OCI-LY3 (cell line): Measurements from ENCODE around the gene CARM1.

Experiments used
- EZH2phosphoT487 ChIP-seq: fragments of 200-600 bp; shearing (Covaris generic); IDR thresholded peaks from 2 replicates; pipeline ENCODE4 v1.6.1; 2018; ENCODE audit warnings: antibody characterized with exemption, mixed run types, low read depth
- TF ChIP-seq, protein P1 (sequence below): fragments of 200-600, 300-600 bp; sonication (generic); IDR thresholded peaks from 2 replicates; pipeline ENCODE4 v1.5.1; 2014; ENCODE audit warnings: antibody characterized with exemption, low read length, low read depth

- TF ChIP-seq, protein P1, sequence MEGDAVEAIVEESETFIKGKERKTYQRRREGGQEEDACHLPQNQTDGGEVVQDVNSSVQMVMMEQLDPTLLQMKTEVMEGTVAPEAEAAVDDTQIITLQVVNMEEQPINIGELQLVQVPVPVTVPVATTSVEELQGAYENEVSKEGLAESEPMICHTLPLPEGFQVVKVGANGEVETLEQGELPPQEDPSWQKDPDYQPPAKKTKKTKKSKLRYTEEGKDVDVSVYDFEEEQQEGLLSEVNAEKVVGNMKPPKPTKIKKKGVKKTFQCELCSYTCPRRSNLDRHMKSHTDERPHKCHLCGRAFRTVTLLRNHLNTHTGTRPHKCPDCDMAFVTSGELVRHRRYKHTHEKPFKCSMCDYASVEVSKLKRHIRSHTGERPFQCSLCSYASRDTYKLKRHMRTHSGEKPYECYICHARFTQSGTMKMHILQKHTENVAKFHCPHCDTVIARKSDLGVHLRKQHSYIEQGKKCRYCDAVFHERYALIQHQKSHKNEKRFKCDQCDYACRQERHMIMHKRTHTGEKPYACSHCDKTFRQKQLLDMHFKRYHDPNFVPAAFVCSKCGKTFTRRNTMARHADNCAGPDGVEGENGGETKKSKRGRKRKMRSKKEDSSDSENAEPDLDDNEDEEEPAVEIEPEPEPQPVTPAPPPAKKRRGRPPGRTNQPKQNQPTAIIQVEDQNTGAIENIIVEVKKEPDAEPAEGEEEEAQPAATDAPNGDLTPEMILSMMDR: no peak
- no peak for TF ChIP-seq EZH2phosphoT487
Measured at GRCh38 chr19:10894911-10895213, 23.5 kb downstream of the CARM1 start.
